IMR-90 (cell line): ENCODE data around the gene OR8H1. TPM values are rescaled to one million over a fixed set of nuclear protein-coding genes. Genes with fewer than 3 reads are reported as not detected.

Experiments used
- ATAC-seq: fragments of 200-7000 bp; cut with Tn5 transposase; 2 replicates; pipeline ENCODE4 v1.9.1; 2020; ENCODE audit warnings: low read depth, mild to moderate bottlenecking, moderate library complexity
- BruUV-seq: library from RNA; stranded (reverse); fragments of 400-500 nt; replicated peaks from 2 replicates; lab custom pipeline; 2021; lab: Mats Ljungman, UMichigan
- CTCF ChIA-PET: fragments of 300-600 bp; formaldehyde crosslinking; extraction: SDS; loops from one replicate; lab custom pipeline; 2021; ENCODE audit warnings: antibody characterized with exemption; lab: Yijun Ruan, JAX
- POLR2A ChIA-PET: fragments of 300-600 bp; sonication (Branson Sonifier 250); formaldehyde crosslinking; loops from one replicate; lab custom pipeline; 2022; ENCODE audit warnings: antibody characterized with exemption; ENCODE audit not compliant: unreplicated experiment; lab: Charles Lee
- DNase-seq: peaks from one replicate; pipeline ENCODE4 v3.0.0; 2013
- H2AFZ ChIP-seq: replicated peaks from 2 replicates; pipeline ENCODE3; 2013; ENCODE audit warnings: low read length, mild to moderate bottlenecking; ENCODE audit not compliant: poor library complexity
- H2AK5ac ChIP-seq: 2 replicates; pipeline ENCODE4 v1.6.1; 2013; ENCODE audit warnings: low read depth, low read length, inconsistent platforms
- H2AK9ac ChIP-seq: replicated peaks from 2 replicates; pipeline ENCODE3; 2013; ENCODE audit warnings: mild to moderate bottlenecking, low read depth, low read length, moderate library complexity; ENCODE audit not compliant: poor library complexity
- H2BK120ac ChIP-seq: 2 replicates; pipeline ENCODE4 v1.6.1; 2013; ENCODE audit warnings: low read depth, low read length, inconsistent platforms
- H2BK15ac ChIP-seq: 3 replicates; pipeline ENCODE4 v1.6.1; 2013; ENCODE audit warnings: low read depth, low read length, inconsistent platforms
- H2BK20ac ChIP-seq: 2 replicates; pipeline ENCODE4 v1.6.1; 2013; ENCODE audit warnings: low read depth, mild to moderate bottlenecking, inconsistent platforms, low read length, moderate library complexity
- H2BK5ac ChIP-seq: 2 replicates; pipeline ENCODE4 v1.6.1; 2013; ENCODE audit warnings: mild to moderate bottlenecking, low read depth, low read length, inconsistent platforms; ENCODE audit not compliant: poor library complexity, severe bottlenecking
- H3K14ac ChIP-seq: replicated peaks from 2 replicates; pipeline ENCODE4 v1.6.1; 2013; ENCODE audit warnings: low read depth, low read length, inconsistent platforms
- H3K18ac ChIP-seq: 2 replicates; pipeline ENCODE4 v1.6.1; 2013; ENCODE audit warnings: low read depth, low read length, control low read depth
- H3K23ac ChIP-seq: 2 replicates; pipeline ENCODE4 v1.6.1; 2013; ENCODE audit warnings: low read depth, low read length, inconsistent platforms
- H3K27ac ChIP-seq: 2 replicates; pipeline ENCODE4 v1.5.1; 2013; ENCODE audit warnings: mild to moderate bottlenecking, control low read depth, low read length; ENCODE audit not compliant: insufficient read depth
- H3K27me3 ChIP-seq: 2 replicates; pipeline ENCODE4 v1.6.1; 2013; ENCODE audit warnings: low read length; ENCODE audit not compliant: control insufficient read depth, insufficient read depth
- H3K36me3 ChIP-seq: 2 replicates; pipeline ENCODE4 v1.6.1; 2013; ENCODE audit warnings: low read length, mixed read lengths; ENCODE audit not compliant: control insufficient read depth, insufficient read depth
- H3K4ac ChIP-seq: 2 replicates; pipeline ENCODE4 v1.6.1; 2013; ENCODE audit warnings: low read depth, low read length, inconsistent platforms
- H3K4me1 ChIP-seq: 2 replicates; pipeline ENCODE4 v1.6.1; 2013; ENCODE audit warnings: low read length, mixed read lengths; ENCODE audit not compliant: control insufficient read depth, insufficient read depth
- H3K4me2 ChIP-seq: 2 replicates; pipeline ENCODE4 v1.6.1; 2013; ENCODE audit warnings: low read depth, mild to moderate bottlenecking, control low read depth, low read length, moderate library complexity
- H3K4me3 ChIP-seq: 2 replicates; pipeline ENCODE4 v1.5.1; 2013; ENCODE audit warnings: low read depth, mild to moderate bottlenecking, control low read depth, low read length, moderate library complexity; ENCODE audit not compliant: insufficient read depth
- H3K56ac ChIP-seq: 2 replicates; pipeline ENCODE4 v1.6.1; 2013; ENCODE audit warnings: low read length, inconsistent platforms; ENCODE audit not compliant: insufficient read depth; ENCODE audit errors: extremely low read depth
- H3K79me1 ChIP-seq, 2 experiments: 2 replicates each; pipeline ENCODE4 v1.6.1; 2013; ENCODE audit warnings: low read length in 2 of 2, inconsistent platforms in 1 of 2, low read depth in 1 of 2
- H3K9ac ChIP-seq: 2 replicates; pipeline ENCODE4 v1.6.1; 2013; ENCODE audit warnings: low read depth, low read length, control low read depth
- H3K9me1 ChIP-seq: 2 replicates; pipeline ENCODE4 v1.6.1; 2013; ENCODE audit warnings: low read length, inconsistent platforms; ENCODE audit not compliant: insufficient read depth
- H3K9me3 ChIP-seq: 2 replicates; pipeline ENCODE4 v1.6.1; 2013; ENCODE audit warnings: low read length; ENCODE audit not compliant: control insufficient read depth, insufficient read depth
- H4K20me1 ChIP-seq: 2 replicates; pipeline ENCODE4 v1.6.1; 2013; ENCODE audit warnings: low read length, inconsistent platforms; ENCODE audit not compliant: insufficient read depth
- H4K5ac ChIP-seq: 2 replicates; pipeline ENCODE4 v1.6.1; 2013; ENCODE audit warnings: mild to moderate bottlenecking, low read depth, low read length, control low read depth
- H4K8ac ChIP-seq, 2 experiments: 2 replicates each; pipeline ENCODE4 v1.6.1; 2013; ENCODE audit warnings: low read depth in 2 of 2, low read length in 2 of 2, control low read depth in 1 of 2, inconsistent platforms in 1 of 2
- H4K91ac ChIP-seq: 2 replicates; pipeline ENCODE4 v1.6.1; 2013; ENCODE audit warnings: low read depth, low read length, inconsistent platforms; ENCODE audit not compliant: insufficient read depth
- CHD1 ChIP-seq: IDR thresholded peaks from 2 replicates; pipeline ENCODE4 v1.6.1; 2012; ENCODE audit warnings: low read depth, low read length, improper control_type of control experiment
- CTCF ChIP-seq: conservative IDR thresholded peaks from 2 replicates; pipeline ENCODE4 v1.5.1; 2012; ENCODE audit warnings: mild to moderate bottlenecking, low read depth, low read length, improper control_type of control experiment
- MAFK ChIP-seq: IDR thresholded peaks from 2 replicates; pipeline ENCODE4 v1.6.1; 2012; ENCODE audit warnings: low read depth, low read length, improper control_type of control experiment
- MAZ ChIP-seq: IDR thresholded peaks from 2 replicates; pipeline ENCODE4 v1.6.1; 2012; ENCODE audit warnings: low read depth, mild to moderate bottlenecking, low read length, improper control_type of control experiment, moderate library complexity, borderline replicate concordance
- MXI1 ChIP-seq: IDR thresholded peaks from 2 replicates; pipeline ENCODE4 v1.6.1; 2012; ENCODE audit warnings: low read depth, mild to moderate bottlenecking, low read length, moderate library complexity, borderline replicate concordance
- NFE2L2 ChIP-seq: fragments of 150-350 bp; IDR thresholded peaks from 2 replicates; pipeline ENCODE4 v1.6.1; 2016; ENCODE audit warnings: low read depth, mild to moderate bottlenecking, low read length
- POLR2A ChIP-seq: IDR thresholded peaks from 2 replicates; pipeline ENCODE4 v1.6.1; 2012; ENCODE audit warnings: mild to moderate bottlenecking, low read depth, low read length
- SMC3 ChIP-seq: fragments of 150-350 bp; IDR thresholded peaks from 2 replicates; pipeline ENCODE4 v1.6.1; 2016; ENCODE audit warnings: low read depth, mild to moderate bottlenecking, antibody characterized with exemption, low read length, moderate library complexity
- USF2 ChIP-seq: fragments of 150-350 bp; IDR thresholded peaks from 2 replicates; pipeline ENCODE4 v1.6.1; 2017; ENCODE audit warnings: mild to moderate bottlenecking, antibody characterized with exemption, low read length, low read depth
- WGBS, 2 experiments: methylation state at CpG; one replicate each; pipeline versions ENCODE4 v1.1.5 to v1.1.7; 2013; ENCODE audit warnings: missing lambda C conversion rate in 2 of 2; ENCODE audit not compliant: insufficient read length in 1 of 2; ENCODE audit errors: extremely low coverage in 2 of 2; 5-methylcytosine and 5-hydroxymethylcytosine counted together
- dilution Hi-C: fragments of 300-500 bp; cut with HindIII; formaldehyde crosslinking; loops from one replicate; pipeline ENCODE4 v1.14.3; 2018; ENCODE audit warnings: low sequenced_read_pairs; ENCODE audit not compliant: unreplicated experiment
- in situ Hi-C: fragments of 300-500 bp; cut with MboI; formaldehyde crosslinking; loops from 3 replicates; pipeline ENCODE4 v1.14.3; 2019; ENCODE audit warnings: low sequenced_read_pairs, inconsistent platforms, mixed read lengths
- intact Hi-C: fragments of 100-400 bp; cut with micrococcal nuclease; formaldehyde crosslinking; loops from 2 replicates; pipeline ENCODE4 v1.10.0; 2022
- polyA plus RNA-seq, 3 experiments: library from polyadenylated mRNA; depleted of rRNA; stranded (reverse); fragments of >200 nt; gene quantifications; 2 replicates each; pipeline ENCODE4 v1.2.3, GENCODE V29; 2012; ENCODE audit warnings: low replicate concordance in 1 of 3
- total RNA-seq: library from RNA; depleted of rRNA; stranded (reverse); fragments of >200 nt; gene quantifications from 2 replicates; pipeline ENCODE4 v1.2.3, GENCODE V29; 2012

Gene OR8H1
- total and polyA plus RNA-seq, 2 of the 4 experiments (the other 2 are of a cell fraction) = not detected

- no TSS peak for BruUV-seq
Measured at GRCh38 chr11:56271092-56271491, 21.0 kb downstream of the OR8H1 start.

More at GRCh38 chr11:56271092-56271491, 21.0 kb downstream of the OR8H1 start:
- no peak overlapping the region for H2AK5ac ChIP-seq
- H3K18ac ChIP-seq = no peak overlapping the region
- H3K36me3 ChIP-seq = no peaks in the 10 kb centered on the region
- in situ Hi-C loops (no loop called here), dilution Hi-C loops (no loop called here), intact Hi-C loops (no loop called here)
- no peak overlapping the region for H3K4ac ChIP-seq
- no peak for DNase-seq
- no peaks in the 10 kb centered on the region for H3K4me1 ChIP-seq
- TF ChIP-seq CHD1 (no peak), POLR2A (no peak), MXI1 (no peak), NFE2L2 (no peak), SMC3 (no peak), MAZ (no peak), MAFK (no peak), CTCF (no peak), USF2 (no peak)
- H3K23ac ChIP-seq = no peak overlapping the region
- peaks cover 2% of the 10 kb centered on the region; the same call in 1 of the 2 replicates for H3K9me3 ChIP-seq
- H3K9ac ChIP-seq = no peak overlapping the region
- H3K14ac ChIP-seq = no peak overlapping the region
- no peak overlapping the region for H2BK20ac ChIP-seq
- no peaks in the 10 kb centered on the region for H4K20me1 ChIP-seq
- no peak overlapping the region for H2BK5ac ChIP-seq
- no peak overlapping the region for H3K56ac ChIP-seq
- no peak overlapping the region for H3K4me3 ChIP-seq
- H2AFZ ChIP-seq = no peak overlapping the region
- no peak overlapping the region for H3K4me2 ChIP-seq
- H2AK9ac ChIP-seq = no peak overlapping the region
- ChIA-PET POLR2A (no interaction called here), CTCF (interaction anchor here (0.6 kb wide), 1 partner anchor 521 kb away, joined by 3 read pairs; no protein-coding TSS in a partner anchor)
- no peak for ATAC-seq
- H3K9me1 ChIP-seq = no peaks in the 10 kb centered on the region
- no peaks in the 10 kb centered on the region for H3K79me1 ChIP-seq
- H3K27ac ChIP-seq = no peak overlapping the region
- H4K91ac ChIP-seq = no peak overlapping the region
- no peak overlapping the region for H2BK120ac ChIP-seq
- no peak overlapping the region for H4K8ac ChIP-seq
- H2BK15ac ChIP-seq = no peak overlapping the region
- no peak overlapping the region for H4K5ac ChIP-seq
- no peaks in the 10 kb centered on the region for H3K27me3 ChIP-seq
- no CpG with 5 or more reads among the region's 3 CpGs for WGBS, 2 experiments
